Stimulated activated CD8-positive, alpha-beta memory T cell treated with anti-CD3 and anti-CD28 coated beads, Interleukin-4, amount 100 ng/mL, for 24 hours (primary cell): ENCODE measurements around the gene TBC1D2B.

ENCODE experiments used
- DNase-seq: peaks from one replicate; pipeline ENCODE4 v3.0.0-alpha.2; 2020; ENCODE audit warnings: low read depth

Gene TBC1D2B

GRCh38 chr15:78072080-78072892 lies 5.2 kb downstream of the TBC1D2B start:
- DNase-seq = no peak

- DNase-seq = no peak
Observed at GRCh38 chr15:78071383-78071782, 6.1 kb downstream of the TBC1D2B start.

GRCh38 chr15:78070049-78070700 lies 7.3 kb downstream of the TBC1D2B start:
- no peak for DNase-seq

GRCh38 chr15:78069462-78070029 lies 8.0 kb downstream of the TBC1D2B start:
- DNase-seq = no peak

- no peak for DNase-seq
Observed at GRCh38 chr15:78069052-78069414, 8.5 kb downstream of the TBC1D2B start.

- DNase-seq = no peak
Observed at GRCh38 chr15:78067328-78068228, 9.9 kb downstream of the TBC1D2B start.

GRCh38 chr15:78065973-78066946 lies 11.3 kb downstream of the TBC1D2B start:
- DNase-seq = no peak

GRCh38 chr15:78065284-78065872 lies 12.1 kb downstream of the TBC1D2B start:
- no peak for DNase-seq

- no peak for DNase-seq
Observed at GRCh38 chr15:78064544-78064943, 13.0 kb downstream of the TBC1D2B start.

GRCh38 chr15:78063970-78064385 lies 13.5 kb downstream of the TBC1D2B start:
- no peak for DNase-seq

GRCh38 chr15:78063217-78063616 lies 14.3 kb downstream of the TBC1D2B start:
- no peak for DNase-seq

GRCh38 chr15:78061963-78062427 lies 15.5 kb downstream of the TBC1D2B start:
- no peak for DNase-seq

- no peak for DNase-seq
Observed at GRCh38 chr15:78060232-78060631, 17.3 kb downstream of the TBC1D2B start.

GRCh38 chr15:78059110-78059839 lies 18.2 kb downstream of the TBC1D2B start:
- DNase-seq = no peak

GRCh38 chr15:78058401-78058935 lies 19.0 kb downstream of the TBC1D2B start:
- no peak for DNase-seq

GRCh38 chr15:78057803-78058202 lies 19.7 kb downstream of the TBC1D2B start:
- DNase-seq = no peak

GRCh38 chr15:78056714-78057269 lies 20.7 kb downstream of the TBC1D2B start:
- DNase-seq = no peak

GRCh38 chr15:78055919-78056713 lies 21.4 kb downstream of the TBC1D2B start:
- DNase-seq = no peak
